Measurements from ENCODE around the gene CCDC54. TPM values are rescaled to one million over a fixed set of nuclear protein-coding genes. Genes with fewer than 3 reads are reported as not detected.

CCDC54 gene
- total and polyA plus RNA-seq, 2 experiments from 2014 or later: 0.31 TPM; not detected in 1

DNA sequence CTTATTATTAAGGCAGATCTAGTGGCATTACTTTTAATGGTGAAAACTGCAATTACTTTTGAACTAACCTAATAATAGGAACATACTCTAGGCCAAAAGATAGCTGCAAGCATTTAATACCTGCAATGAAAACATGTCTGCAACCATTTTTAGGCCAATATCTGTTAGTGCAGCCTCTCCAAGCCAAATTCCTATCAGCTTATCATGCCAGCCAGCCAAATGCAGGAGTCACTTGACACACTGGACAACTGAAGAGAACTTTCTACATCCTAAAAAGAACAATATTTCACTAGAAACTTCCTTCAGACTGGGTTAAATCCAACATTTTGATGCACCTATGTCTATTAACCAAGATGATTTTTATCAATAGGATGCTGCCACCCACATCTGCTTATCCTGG lies 33.8 kb downstream of the CCDC54 start:
- Histone ChIP-seq H3K4me3 (no peak overlapping the region), H3K4me1 (ENCODE audit: low read depth) (peaks cover 2% of the 10 kb centered on the region), H3K9me3 (ENCODE audit: low read depth) (no peaks in the 10 kb centered on the region), H3K36me3 (no peaks in the 10 kb centered on the region), H3K27me3 (no peaks in the 10 kb centered on the region), H3K27ac (no peak overlapping the region)
- TF ChIP-seq, protein P1, sequence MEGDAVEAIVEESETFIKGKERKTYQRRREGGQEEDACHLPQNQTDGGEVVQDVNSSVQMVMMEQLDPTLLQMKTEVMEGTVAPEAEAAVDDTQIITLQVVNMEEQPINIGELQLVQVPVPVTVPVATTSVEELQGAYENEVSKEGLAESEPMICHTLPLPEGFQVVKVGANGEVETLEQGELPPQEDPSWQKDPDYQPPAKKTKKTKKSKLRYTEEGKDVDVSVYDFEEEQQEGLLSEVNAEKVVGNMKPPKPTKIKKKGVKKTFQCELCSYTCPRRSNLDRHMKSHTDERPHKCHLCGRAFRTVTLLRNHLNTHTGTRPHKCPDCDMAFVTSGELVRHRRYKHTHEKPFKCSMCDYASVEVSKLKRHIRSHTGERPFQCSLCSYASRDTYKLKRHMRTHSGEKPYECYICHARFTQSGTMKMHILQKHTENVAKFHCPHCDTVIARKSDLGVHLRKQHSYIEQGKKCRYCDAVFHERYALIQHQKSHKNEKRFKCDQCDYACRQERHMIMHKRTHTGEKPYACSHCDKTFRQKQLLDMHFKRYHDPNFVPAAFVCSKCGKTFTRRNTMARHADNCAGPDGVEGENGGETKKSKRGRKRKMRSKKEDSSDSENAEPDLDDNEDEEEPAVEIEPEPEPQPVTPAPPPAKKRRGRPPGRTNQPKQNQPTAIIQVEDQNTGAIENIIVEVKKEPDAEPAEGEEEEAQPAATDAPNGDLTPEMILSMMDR (IDR thresholded peaks at IDR 0.05; ENCODE audit: low read depth, low read length): no peak
- no peak for DNase-seq (ENCODE audit: low read depth in 1 of 2, low spot score in 1 of 2)

DNA sequence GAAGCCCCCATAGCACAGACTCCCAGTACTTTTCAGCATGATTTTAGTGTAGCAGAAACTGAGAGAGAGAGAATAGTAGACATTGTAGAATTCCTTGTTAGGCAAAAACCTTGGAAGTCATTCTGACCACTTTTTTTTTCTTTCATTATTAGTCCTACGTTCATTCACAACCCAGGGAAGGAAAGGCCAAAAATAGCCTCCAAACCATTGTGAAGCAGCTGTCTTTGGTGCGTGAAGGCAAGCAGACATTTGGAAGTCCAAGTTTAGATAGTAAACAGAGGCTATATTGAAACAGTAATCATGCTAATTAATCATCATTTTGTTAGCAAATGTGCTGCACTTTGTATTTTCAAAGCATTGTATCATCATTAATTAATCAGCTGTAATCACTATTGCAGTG lies 34.5 kb downstream of the CCDC54 start:
- TF ChIP-seq, protein P1 (IDR thresholded peaks at IDR 0.05; ENCODE audit: low read depth, low read length): no peak
- Histone ChIP-seq H3K4me3 (no peak overlapping the region), H3K27ac (no peak overlapping the region), H3K36me3 (no peaks in the 10 kb centered on the region), H3K4me1 (ENCODE audit: low read depth) (peaks cover 6% of the 10 kb centered on the region), H3K9me3 (ENCODE audit: low read depth) (no peaks in the 10 kb centered on the region), H3K27me3 (no peaks in the 10 kb centered on the region)
- no peak for DNase-seq (ENCODE audit: low read depth in 1 of 2, low spot score in 1 of 2)

DNA sequence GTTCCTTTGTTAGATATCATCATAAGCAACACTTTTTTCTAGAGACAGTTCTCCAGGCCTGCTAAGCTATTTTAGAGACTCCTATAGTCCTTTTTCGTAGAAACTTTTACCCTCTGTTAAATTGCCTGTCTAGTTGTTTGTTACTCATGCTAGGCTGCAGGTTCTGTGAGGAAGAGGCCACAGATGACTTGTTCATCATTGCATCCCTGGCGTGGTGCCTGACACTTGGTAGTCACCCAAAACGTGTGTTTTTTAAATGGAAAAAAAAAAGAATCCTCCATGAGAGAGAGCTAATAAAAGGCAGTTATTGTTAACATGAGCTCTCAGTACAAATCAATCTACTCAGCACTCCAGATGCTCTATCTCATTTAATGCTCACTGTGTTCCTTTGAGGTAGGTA lies 35.1 kb downstream of the CCDC54 start:
- Histone ChIP-seq H3K4me1 (ENCODE audit: low read depth) (peaks cover 6% of the 10 kb centered on the region), H3K36me3 (no peaks in the 10 kb centered on the region), H3K4me3 (no peak overlapping the region), H3K9me3 (ENCODE audit: low read depth) (no peaks in the 10 kb centered on the region), H3K27ac (no peak overlapping the region), H3K27me3 (no peaks in the 10 kb centered on the region)
- peak in 1 of 2 donors; percentile 12 for DNase-seq (ENCODE audit: low read depth in 1 of 2, low spot score in 1 of 2)
- TF ChIP-seq, protein P1 (IDR thresholded peaks at IDR 0.05; ENCODE audit: low read depth, low read length): no peak

DNA sequence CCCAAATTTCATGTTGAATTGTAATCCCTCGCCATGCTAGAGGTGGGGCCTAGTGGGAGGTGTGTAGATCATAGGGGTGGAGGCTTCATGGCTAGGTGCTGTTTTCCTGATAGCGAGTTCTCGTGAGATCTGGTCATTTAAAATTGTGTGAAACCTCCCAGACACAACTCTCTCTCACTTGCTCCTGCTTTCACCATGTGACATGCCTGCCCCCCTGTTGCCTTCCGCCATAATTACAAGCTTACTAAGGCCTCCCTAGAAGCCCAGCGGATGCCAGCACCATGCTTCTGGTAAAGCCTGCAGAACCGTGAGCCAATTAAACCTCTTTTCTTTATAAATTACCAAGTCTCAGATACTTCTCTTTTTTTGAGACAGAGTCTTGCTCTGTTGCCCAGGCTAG lies 36.0 kb downstream of the CCDC54 start:
- Histone ChIP-seq H3K27ac (no peak overlapping the region), H3K4me1 (ENCODE audit: low read depth) (peaks cover 6% of the 10 kb centered on the region), H3K4me3 (no peak overlapping the region), H3K9me3 (ENCODE audit: low read depth) (no peaks in the 10 kb centered on the region), H3K36me3 (no peaks in the 10 kb centered on the region), H3K27me3 (no peaks in the 10 kb centered on the region)
- TF ChIP-seq, protein P1 (IDR thresholded peaks at IDR 0.05; ENCODE audit: low read depth, low read length): no peak
- DNase-seq (ENCODE audit: low read depth in 1 of 2, low spot score in 1 of 2): no peak

DNA sequence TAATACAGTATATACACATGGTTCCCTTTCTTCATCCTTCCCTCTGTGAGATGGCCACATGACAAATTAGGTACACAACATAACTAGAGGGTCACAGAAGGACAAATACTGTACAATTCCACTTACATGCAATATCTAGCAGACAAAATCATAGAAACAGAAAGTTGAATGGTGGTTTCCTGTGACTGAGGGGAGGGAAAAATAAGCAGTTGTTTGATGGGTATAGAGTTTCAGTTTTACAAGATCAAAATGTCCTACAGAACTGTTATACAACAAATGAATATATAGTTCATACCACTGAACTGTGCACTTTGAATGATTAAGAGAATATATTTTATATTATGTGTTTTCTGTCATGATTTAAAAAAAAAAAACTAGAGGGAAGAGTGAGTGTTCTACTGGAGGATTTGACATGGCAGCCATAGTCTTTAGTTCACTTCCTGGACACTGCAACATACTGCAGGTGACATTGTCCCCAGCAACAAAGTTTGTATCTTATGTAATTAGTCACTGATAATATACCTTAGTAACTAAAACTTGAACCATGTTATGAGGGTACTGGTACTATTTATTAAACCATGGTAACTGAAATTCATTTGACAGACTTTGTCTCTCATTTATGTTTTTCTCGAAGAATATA lies 37.2 kb downstream of the CCDC54 start:
- Histone ChIP-seq H3K4me3 (no peak overlapping the region), H3K27me3 (no peaks in the 10 kb centered on the region), H3K36me3 (no peaks in the 10 kb centered on the region), H3K9me3 (ENCODE audit: low read depth) (no peaks in the 10 kb centered on the region), H3K4me1 (ENCODE audit: low read depth) (peaks cover 6% of the 10 kb centered on the region), H3K27ac (no peak overlapping the region)
- TF ChIP-seq, protein P1 (IDR thresholded peaks at IDR 0.05; ENCODE audit: low read depth, low read length): no peak
- no peak for DNase-seq (ENCODE audit: low read depth in 1 of 2, low spot score in 1 of 2)

Data from cardiac muscle cell (in vitro differentiated cells and primary cell).